Peyer's patch (tissue), 4 donors: Measurements from ENCODE around the gene FMNL2. TPM values are rescaled to one million over a fixed set of nuclear protein-coding genes. Genes with fewer than 3 reads are reported as not detected.
A peak's percentile ranks its signal among the peaks of the same experiment; 100 is the strongest.

Experiments used
- DNase-seq, 3 donors: peaks; one replicate each; pipeline ENCODE4 v3.0.0-alpha.2; 2017 to 2019
- H3K27ac ChIP-seq, 4 donors: fragments of 200-600 bp; sonication (generic); one replicate each; pipeline ENCODE4 v1.5.1; 2016 to 2019
- H3K27me3 ChIP-seq, 2 donors: fragments of 200-600 bp; sonication (generic); one replicate each; pipeline ENCODE4 v1.5.1; 2019
- H3K36me3 ChIP-seq, 3 donors: fragments of 200-600 bp; sonication (generic); one replicate each; pipeline ENCODE4 v1.5.1; 2016 to 2019
- H3K4me1 ChIP-seq, 4 donors: fragments of 200-600 bp; sonication (generic); one replicate each; pipeline ENCODE4 v1.5.1; 2016 to 2019
- H3K4me3 ChIP-seq, 4 donors: fragments of 200-600 bp; sonication (generic); 1 replicate in 3 of 4; 2 replicates in 1 of 4; pipeline ENCODE4 v1.5.1; 2016 to 2019; ENCODE audit warnings: mild to moderate bottlenecking in 1 of 4
- H3K9me3 ChIP-seq, 4 donors: fragments of 200-600 bp; sonication (generic); one replicate each; pipeline ENCODE4 v1.5.1; 2016 to 2019; ENCODE audit warnings: mild to moderate bottlenecking in 1 of 4
- POLR2A ChIP-seq, 2 donors: fragments of 450-650 bp; IDR thresholded peaks; one replicate each; pipeline ENCODE4 v1.5.1; 2017; ENCODE audit warnings: antibody characterized with exemption in 2 of 2, mild to moderate bottlenecking in 2 of 2, moderate library complexity in 2 of 2
- total RNA-seq, 4 donors: library from RNA; depleted of rRNA; stranded (reverse); fragments of >200 nt; gene quantifications; one replicate each; pipeline ENCODE4 v1.1.0, GENCODE V29; 2016
- TF ChIP-seq, protein P1 (sequence below), 6 experiments: fragments of 450-650 bp in 4 of 6; fragments of 200-600 bp in 2 of 6; sonication (generic) in 1 of 6; IDR thresholded peaks; one replicate each; pipeline ENCODE4 v1.5.1; 2017 to 2019; ENCODE audit warnings: antibody characterized with exemption in 6 of 6, mild to moderate bottlenecking in 3 of 6, moderate library complexity in 1 of 6

FMNL2 gene
- total RNA-seq, 4 donors from 2014 or later = 7.5 to 52.0 (median 17.1) TPM

GRCh38 chr2:152421521-152422370 is 86.8 kb downstream of the FMNL2 start:
- H3K9me3 ChIP-seq = no peaks in the 10 kb centered on the region
- H3K27me3 ChIP-seq = no peaks in the 10 kb centered on the region
- DNase-seq = peak in 1 of 3 donors; percentile 69
- H3K4me3 ChIP-seq = no peak overlapping the region
- peaks cover 0 to 7% (median 0%) of the 10 kb centered on the region in 4 donors for H3K4me1 ChIP-seq
- peak overlapping the region in 2 of 4 donors; percentile 34 to 59 for H3K27ac ChIP-seq
- H3K36me3 ChIP-seq = no peaks in the 10 kb centered on the region
- TF ChIP-seq POLR2A (IDR thresholded peaks at IDR 0.05) = no peak

DNA sequence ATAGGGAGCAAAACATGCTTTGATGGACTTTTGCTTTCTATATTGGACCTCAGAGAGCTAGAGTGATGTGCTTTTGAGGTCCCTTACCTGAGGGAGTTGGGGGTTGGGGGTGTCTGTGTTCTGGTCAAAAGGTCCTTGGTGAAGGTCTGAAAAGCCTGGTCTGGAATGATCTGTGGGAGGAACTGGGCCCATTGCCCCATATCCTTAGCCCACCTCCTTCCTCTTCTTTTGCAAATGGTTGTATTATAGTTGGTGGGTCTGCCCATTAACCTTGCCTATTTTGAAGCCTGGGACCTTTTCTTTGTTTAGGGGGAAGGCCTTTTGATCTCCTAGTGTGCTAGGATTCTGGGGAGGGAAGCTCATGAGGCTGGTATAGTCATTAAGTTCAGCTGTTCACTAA is 88.7 kb downstream of the FMNL2 start:
- H3K27me3 ChIP-seq = no peaks in the 10 kb centered on the region
- TF ChIP-seq, protein P1, sequence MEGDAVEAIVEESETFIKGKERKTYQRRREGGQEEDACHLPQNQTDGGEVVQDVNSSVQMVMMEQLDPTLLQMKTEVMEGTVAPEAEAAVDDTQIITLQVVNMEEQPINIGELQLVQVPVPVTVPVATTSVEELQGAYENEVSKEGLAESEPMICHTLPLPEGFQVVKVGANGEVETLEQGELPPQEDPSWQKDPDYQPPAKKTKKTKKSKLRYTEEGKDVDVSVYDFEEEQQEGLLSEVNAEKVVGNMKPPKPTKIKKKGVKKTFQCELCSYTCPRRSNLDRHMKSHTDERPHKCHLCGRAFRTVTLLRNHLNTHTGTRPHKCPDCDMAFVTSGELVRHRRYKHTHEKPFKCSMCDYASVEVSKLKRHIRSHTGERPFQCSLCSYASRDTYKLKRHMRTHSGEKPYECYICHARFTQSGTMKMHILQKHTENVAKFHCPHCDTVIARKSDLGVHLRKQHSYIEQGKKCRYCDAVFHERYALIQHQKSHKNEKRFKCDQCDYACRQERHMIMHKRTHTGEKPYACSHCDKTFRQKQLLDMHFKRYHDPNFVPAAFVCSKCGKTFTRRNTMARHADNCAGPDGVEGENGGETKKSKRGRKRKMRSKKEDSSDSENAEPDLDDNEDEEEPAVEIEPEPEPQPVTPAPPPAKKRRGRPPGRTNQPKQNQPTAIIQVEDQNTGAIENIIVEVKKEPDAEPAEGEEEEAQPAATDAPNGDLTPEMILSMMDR (IDR thresholded peaks at IDR 0.05) = no peak
- TF ChIP-seq POLR2A (IDR thresholded peaks at IDR 0.05) = no peak
- H3K9me3 ChIP-seq = no peaks in the 10 kb centered on the region
- H3K36me3 ChIP-seq = no peaks in the 10 kb centered on the region
- peaks cover 0 to 7% (median 0%) of the 10 kb centered on the region in 4 donors for H3K4me1 ChIP-seq
- no peak overlapping the region for H3K27ac ChIP-seq
- no peak overlapping the region for H3K4me3 ChIP-seq
- DNase-seq = no peak

- no peak overlapping the region for H3K4me3 ChIP-seq
- peaks cover 0 to 7% (median 0%) of the 10 kb centered on the region in 4 donors for H3K4me1 ChIP-seq
- H3K27ac ChIP-seq = no peak overlapping the region
- TF ChIP-seq, protein P1 (IDR thresholded peaks at IDR 0.05) = no peak
- no peak for TF ChIP-seq POLR2A (IDR thresholded peaks at IDR 0.05)
- H3K27me3 ChIP-seq = no peaks in the 10 kb centered on the region
- no peaks in the 10 kb centered on the region for H3K36me3 ChIP-seq
- DNase-seq = no peak
- no peaks in the 10 kb centered on the region for H3K9me3 ChIP-seq
Observed at GRCh38 chr2:152425765-152426727, 91.1 kb downstream of the FMNL2 start.

- H3K9me3 ChIP-seq = no peaks in the 10 kb centered on the region
- DNase-seq = no peak
- no peaks in the 10 kb centered on the region for H3K27me3 ChIP-seq
- H3K36me3 ChIP-seq = no peaks in the 10 kb centered on the region
- no peak overlapping the region for H3K4me3 ChIP-seq
- H3K4me1 ChIP-seq = no peaks in the 10 kb centered on the region
- TF ChIP-seq, protein P1 (IDR thresholded peaks at IDR 0.05) = no peak
- no peak for TF ChIP-seq POLR2A (IDR thresholded peaks at IDR 0.05)
- H3K27ac ChIP-seq = no peak overlapping the region
Observed at GRCh38 chr2:152426801-152427200, 91.8 kb downstream of the FMNL2 start.

GRCh38 chr2:152427902-152428301 is 92.9 kb downstream of the FMNL2 start:
- Histone ChIP-seq H3K4me3 (no peak overlapping the region), H3K9me3 (no peaks in the 10 kb centered on the region), H3K36me3 (no peaks in the 10 kb centered on the region), H3K27ac (no peak overlapping the region), H3K27me3 (no peaks in the 10 kb centered on the region), H3K4me1 (no peaks in the 10 kb centered on the region)
- TF ChIP-seq POLR2A (IDR thresholded peaks at IDR 0.05) = no peak
- TF ChIP-seq, protein P1 (IDR thresholded peaks at IDR 0.05) = no peak
- DNase-seq = no peak
